ENCODE data around the gene BTK. TPM values are rescaled to one million over a fixed set of nuclear protein-coding genes. Genes with fewer than 3 reads are reported as not detected.
"Not testable (repeated sequence)": the region's sequence is repeated elsewhere in the genome, so short reads cannot be mapped to it uniquely, and the experiment has no call there.

The BTK gene
- total RNA-seq, 1 experiment from 2014 or later: 0.37 TPM

- BruUV-seq (replicated peaks): no TSS peak
- DNase-seq (ENCODE audit: low read depth, low spot score): no peak
- Histone ChIP-seq H3K27me3 (ENCODE audit: insufficient read depth, low read length) (no peaks in the 10 kb centered on the region), H3K4me1 (ENCODE audit: control insufficient read depth in 1 of 2, insufficient read depth in 2 of 2, low read length in 2 of 2) (peaks cover 0 to 8% of the 10 kb centered on the region in 2 experiments; a peak in 1 of 4 replicates), H4K20me1 (ENCODE audit: insufficient read depth) (no peaks in the 10 kb centered on the region), H3K4me3 (replicated peaks in 1 of 2; ENCODE audit: low read depth in 1 of 2, low read length in 2 of 2) (no peak overlapping the region), H3K9me3 (ENCODE audit: control insufficient read depth in 1 of 2, insufficient read depth in 1 of 2, low read depth in 1 of 2, low read length in 2 of 2) (no peaks in the 10 kb centered on the region), H3K4me2 (ENCODE audit: low read length) (no peak overlapping the region), H3K36me3 (ENCODE audit: control insufficient read depth in 1 of 2, insufficient read depth in 2 of 2, low read length in 2 of 2) (no peaks in the 10 kb centered on the region), H2AFZ (ENCODE audit: low read depth, low read length, poor library complexity, severe bottlenecking) (no peak overlapping the region), H3K9me2 (ENCODE audit: insufficient read depth) (no peaks in the 10 kb centered on the region), H3K27ac (ENCODE audit: low read depth, low read length) (no peak overlapping the region), H3K79me2 (ENCODE audit: insufficient read depth, low read length) (0 out of 2 replicates have a peak, but pooled peaks cover 4% of the 10 kb centered on the region), H3K9ac (ENCODE audit: low read length) (no peak overlapping the region)
- ChIA-PET RAD21 (ENCODE audit: low non-redundant PET in 1 of 2, low total read pairs in 2 of 2, uncharacterized antibody in 2 of 2, unreplicated experiment in 2 of 2) (no interaction called here), CTCF (no interaction called here), POLR2A (no interaction called here)
- TF ChIP-seq JUND (IDR thresholded peaks at IDR 0.05) (no peak), POLR2A (IDR thresholded peaks at IDR 0.05; ENCODE audit: borderline replicate concordance, extremely low read depth, insufficient read depth, insufficient read length) (no peak)
- intact Hi-C loops (cut with micrococcal nuclease): no loop called here
- ATAC-seq: no peak
Observed at GRCh38 chrX:101337776-101338271, 48.2 kb downstream of the BTK start.

GRCh38 chrX:101334310-101334709, 51.7 kb downstream of the BTK start:
- POLR2A ChIA-PET; H3K36me3 ChIP-seq (ENCODE audit: control insufficient read depth in 1 of 2, insufficient read depth in 2 of 2, low read length in 2 of 2); H3K4me2 ChIP-seq (ENCODE audit: low read length); H3K9ac ChIP-seq (ENCODE audit: low read length); H3K9me3 ChIP-seq (ENCODE audit: control insufficient read depth in 1 of 2, insufficient read depth in 1 of 2, low read depth in 1 of 2, low read length in 2 of 2); H3K27ac ChIP-seq (ENCODE audit: low read depth, low read length); H3K4me3 ChIP-seq (replicated peaks in 1 of 2; ENCODE audit: low read depth in 1 of 2, low read length in 2 of 2); RAD21 ChIA-PET (ENCODE audit: low non-redundant PET in 1 of 2, low total read pairs in 2 of 2, uncharacterized antibody in 2 of 2, unreplicated experiment in 2 of 2); H3K27me3 ChIP-seq (ENCODE audit: insufficient read depth, low read length); H2AFZ ChIP-seq (ENCODE audit: low read depth, low read length, poor library complexity, severe bottlenecking); CTCF ChIA-PET; ATAC-seq; H3K9me2 ChIP-seq (ENCODE audit: insufficient read depth); BruUV-seq (replicated peaks); intact Hi-C loops (cut with micrococcal nuclease); H4K20me1 ChIP-seq (ENCODE audit: insufficient read depth); H3K79me2 ChIP-seq (ENCODE audit: insufficient read depth, low read length); H3K4me1 ChIP-seq (ENCODE audit: control insufficient read depth in 1 of 2, insufficient read depth in 2 of 2, low read length in 2 of 2); DNase-seq (ENCODE audit: low read depth, low spot score): not testable (repeated sequence)

- H3K27me3 ChIP-seq (ENCODE audit: insufficient read depth, low read length); RAD21 ChIA-PET (ENCODE audit: low non-redundant PET in 1 of 2, low total read pairs in 2 of 2, uncharacterized antibody in 2 of 2, unreplicated experiment in 2 of 2); H4K20me1 ChIP-seq (ENCODE audit: insufficient read depth); H3K4me3 ChIP-seq (replicated peaks in 1 of 2; ENCODE audit: low read depth in 1 of 2, low read length in 2 of 2); H3K79me2 ChIP-seq (ENCODE audit: insufficient read depth, low read length); POLR2A ChIA-PET; H3K9me2 ChIP-seq (ENCODE audit: insufficient read depth); H3K4me2 ChIP-seq (ENCODE audit: low read length); H3K9ac ChIP-seq (ENCODE audit: low read length); BruUV-seq (replicated peaks); CTCF ChIA-PET; H3K9me3 ChIP-seq (ENCODE audit: control insufficient read depth in 1 of 2, insufficient read depth in 1 of 2, low read depth in 1 of 2, low read length in 2 of 2); H2AFZ ChIP-seq (ENCODE audit: low read depth, low read length, poor library complexity, severe bottlenecking); DNase-seq (ENCODE audit: low read depth, low spot score); intact Hi-C loops (cut with micrococcal nuclease); H3K36me3 ChIP-seq (ENCODE audit: control insufficient read depth in 1 of 2, insufficient read depth in 2 of 2, low read length in 2 of 2); H3K27ac ChIP-seq (ENCODE audit: low read depth, low read length); ATAC-seq; H3K4me1 ChIP-seq (ENCODE audit: control insufficient read depth in 1 of 2, insufficient read depth in 2 of 2, low read length in 2 of 2): not testable (repeated sequence)
Observed at GRCh38 chrX:101326600-101326999, 59.4 kb downstream of the BTK start.
